Inflammatory macrophage treated with lipopolysaccharide for 1 hour (primary cell): ENCODE results near the gene PIGX.

Experiments
- DNase-seq, 2 donors: peaks; one replicate each; pipeline ENCODE4 v3.0.0-alpha.2; 2020 to 2022

PIGX gene

GRCh38 chr3:196711838-196712513 is at the start of gene PIGX, which contains the start of gene CEP19:
Gene PIGX (plus strand): TSS chr3:196712377.
Gene CEP19 (minus strand): TSS chr3:196712250. CDS start chr3:196708657, 3,593 bp downstream.
- DNase-seq, result peak; percentile 80 to 90

- no peak for DNase-seq
Measured at GRCh38 chr3:196662711-196663571, 49.2 kb upstream of the PIGX start.

GRCh38 chr3:196666001-196666867 is 45.9 kb upstream of the PIGX start:
- DNase-seq, result no peak

GRCh38 chr3:196667056-196667825 is 44.9 kb upstream of the PIGX start:
- DNase-seq, result no peak

GRCh38 chr3:196670339-196670738 is 41.8 kb upstream of the PIGX start:
- DNase-seq, result peak in 1 of 2 donors; percentile 51

- no peak for DNase-seq
Measured at GRCh38 chr3:196673632-196674031, 38.5 kb upstream of the PIGX start.

- peak; percentile 77 to 86 for DNase-seq
Measured at GRCh38 chr3:196677353-196677752, 34.8 kb upstream of the PIGX start.

GRCh38 chr3:196677931-196678330 is 34.2 kb upstream of the PIGX start:
- peak; percentile 35 to 66 for DNase-seq

GRCh38 chr3:196684548-196685407 is 27.4 kb upstream of the PIGX start:
- DNase-seq, result peak; percentile 92 to 98

- no peak for DNase-seq
Measured at GRCh38 chr3:196686436-196686835, 25.7 kb upstream of the PIGX start.

- DNase-seq, result peak; percentile 94 to 97
Measured at GRCh38 chr3:196688349-196688748, 23.8 kb upstream of the PIGX start.

GRCh38 chr3:196689941-196690660 is 22.1 kb upstream of the PIGX start:
- DNase-seq, result peak; percentile 54 to 73

- DNase-seq, result peak in 1 of 2 donors; percentile 49
Measured at GRCh38 chr3:196691386-196691785, 20.8 kb upstream of the PIGX start.

GRCh38 chr3:196694202-196694638 is 18.0 kb upstream of the PIGX start:
- peak; percentile 49 to 57 for DNase-seq

- no peak for DNase-seq
Measured at GRCh38 chr3:196694941-196695848, 17.0 kb upstream of the PIGX start.

- DNase-seq, result no peak
Measured at GRCh38 chr3:196695849-196696226, 16.3 kb upstream of the PIGX start.

GRCh38 chr3:196697270-196697669 is 14.9 kb upstream of the PIGX start:
- no peak for DNase-seq

GRCh38 chr3:196699749-196700148 is 12.4 kb upstream of the PIGX start:
- DNase-seq, result no peak

GRCh38 chr3:196700801-196701200 is 11.4 kb upstream of the PIGX start:
- no peak for DNase-seq
